Stomach smooth muscle (tissue), 2 donors: ENCODE measurements around the gene ARMH4.
A peak's percentile ranks its signal among the peaks of the same experiment; 100 is the strongest.

Experiments used
- H3K27ac ChIP-seq: one replicate; pipeline ENCODE4 v1.7.0; 2013; ENCODE audit warnings: mild to moderate bottlenecking, low read length, inconsistent platforms
- H3K27me3 ChIP-seq, 2 donors: one replicate each; pipeline ENCODE4 v1.7.0; 2013; ENCODE audit warnings: low read length in 2 of 2; ENCODE audit not compliant: insufficient read depth in 2 of 2, control insufficient read depth in 1 of 2
- H3K36me3 ChIP-seq, 2 donors: one replicate each; pipeline ENCODE4 v1.7.0; 2013; ENCODE audit warnings: low read length in 2 of 2; ENCODE audit not compliant: control insufficient read depth in 2 of 2, insufficient read depth in 2 of 2
- H3K4me1 ChIP-seq: one replicate; pipeline ENCODE4 v1.7.0; 2013; ENCODE audit warnings: low read length; ENCODE audit not compliant: control insufficient read depth, insufficient read depth
- H3K4me3 ChIP-seq, 2 donors: one replicate each; pipeline ENCODE4 v1.7.0; 2013; ENCODE audit warnings: low read length in 2 of 2
- H3K9ac ChIP-seq, 2 donors: one replicate each; pipeline ENCODE4 v1.7.0; 2013; ENCODE audit warnings: low read length in 2 of 2, mild to moderate bottlenecking in 1 of 2
- H3K9me3 ChIP-seq, 2 donors: one replicate each; pipeline ENCODE4 v1.7.0; 2013; ENCODE audit warnings: low read length in 2 of 2; ENCODE audit not compliant: control insufficient read depth in 2 of 2
- donor health status: healthy.
- donor health status: Pancreatic carcinoma.

Gene ARMH4

GRCh38 chr14:58152014-58152857 lies at the start of gene ARMH4:
Gene ARMH4, minus strand, starts transcription at chr14:58152213. Its CDS starts 12,855 bp downstream, at chr14:58139358.
- Histone ChIP-seq H3K27me3 (no peaks in the 10 kb centered on the region), H3K27ac (no peak within 1 kb of the TSS)

GRCh38 chr14:58200846-58201245 lies 48.8 kb upstream of the ARMH4 start:
- H3K4me3 ChIP-seq: peak overlapping the region; percentile 89 to 92
- no peaks in the 10 kb centered on the region for H3K36me3 ChIP-seq
- peak overlapping the region; percentile 97 for H3K9ac ChIP-seq
- no peaks in the 10 kb centered on the region for H3K27me3 ChIP-seq
- peak overlapping the region; percentile 85 for H3K27ac ChIP-seq
- peaks cover 6% of the 10 kb centered on the region for H3K4me1 ChIP-seq
- no peaks in the 10 kb centered on the region for H3K9me3 ChIP-seq

More at GRCh38 chr14:58152014-58152857, at the start of gene ARMH4:
- H3K36me3 ChIP-seq: no peaks in the 10 kb centered on the region
- peak within 1 kb of the TSS; percentile 57 to 66 for H3K9ac ChIP-seq
- H3K4me1 ChIP-seq: peaks cover 17% of the 10 kb centered on the region
- peak within 1 kb of the TSS; percentile 85 to 91 for H3K4me3 ChIP-seq
- H3K9me3 ChIP-seq: no peaks in the 10 kb centered on the region

GRCh38 chr14:58200480-58200841 lies 48.4 kb upstream of the ARMH4 start:
- Histone ChIP-seq H3K4me3 (peak overlapping the region; percentile 89 to 92), H3K9me3 (no peaks in the 10 kb centered on the region), H3K27me3 (no peaks in the 10 kb centered on the region), H3K27ac (peak overlapping the region; percentile 85), H3K36me3 (no peaks in the 10 kb centered on the region), H3K9ac (peak overlapping the region; percentile 97), H3K4me1 (peaks cover 6% of the 10 kb centered on the region)

GRCh38 chr14:58199726-58200479 lies 47.9 kb upstream of the ARMH4 start, which contains the start of gene ACTR10:
Gene ACTR10, plus strand, starts transcription at chr14:58200149. Its CDS starts 69 bp downstream, at chr14:58200218.
- H3K9ac ChIP-seq: peak within 1 kb of the TSS; percentile 97
- no peaks in the 10 kb centered on the region for H3K9me3 ChIP-seq

GRCh38 chr14:58198086-58198485 lies 46.1 kb upstream of the ARMH4 start:
- Histone ChIP-seq H3K9ac (no peak overlapping the region), H3K36me3 (no peaks in the 10 kb centered on the region)

More at GRCh38 chr14:58199726-58200479, 47.9 kb upstream of the ARMH4 start, which contains the start of gene ACTR10:
- peak within 1 kb of the TSS; percentile 89 to 92 for H3K4me3 ChIP-seq
- no peaks in the 10 kb centered on the region for H3K36me3 ChIP-seq
- H3K27me3 ChIP-seq: no peaks in the 10 kb centered on the region
- peak within 1 kb of the TSS; percentile 85 for H3K27ac ChIP-seq
- H3K4me1 ChIP-seq: peaks cover 6% of the 10 kb centered on the region

GRCh38 chr14:58196198-58196597 lies 44.2 kb upstream of the ARMH4 start:
- no peak overlapping the region for H3K9ac ChIP-seq
- H3K36me3 ChIP-seq: no peaks in the 10 kb centered on the region
- H3K4me3 ChIP-seq: no peak overlapping the region
- no peaks in the 10 kb centered on the region for H3K9me3 ChIP-seq
- H3K27me3 ChIP-seq: no peaks in the 10 kb centered on the region
- H3K4me1 ChIP-seq: peaks cover 6% of the 10 kb centered on the region
- H3K27ac ChIP-seq: no peak overlapping the region

More at GRCh38 chr14:58198086-58198485, 46.1 kb upstream of the ARMH4 start:
- peaks cover 6% of the 10 kb centered on the region for H3K4me1 ChIP-seq
- H3K4me3 ChIP-seq: no peak overlapping the region
- H3K27ac ChIP-seq: no peak overlapping the region
- H3K27me3 ChIP-seq: no peaks in the 10 kb centered on the region
- H3K9me3 ChIP-seq: no peaks in the 10 kb centered on the region

GRCh38 chr14:58193542-58193941 lies 41.5 kb upstream of the ARMH4 start:
- no peak overlapping the region for H3K27ac ChIP-seq

GRCh38 chr14:58191763-58192601 lies 40.0 kb upstream of the ARMH4 start:
- no peaks in the 10 kb centered on the region for H3K4me1 ChIP-seq
- no peak overlapping the region for H3K27ac ChIP-seq
- H3K9me3 ChIP-seq: no peaks in the 10 kb centered on the region
- no peaks in the 10 kb centered on the region for H3K36me3 ChIP-seq
- no peak overlapping the region for H3K9ac ChIP-seq
- H3K4me3 ChIP-seq: no peak overlapping the region
- H3K27me3 ChIP-seq: no peaks in the 10 kb centered on the region

More at GRCh38 chr14:58193542-58193941, 41.5 kb upstream of the ARMH4 start:
- no peak overlapping the region for H3K4me3 ChIP-seq
- H3K27me3 ChIP-seq: no peaks in the 10 kb centered on the region
- no peak overlapping the region for H3K9ac ChIP-seq
- no peaks in the 10 kb centered on the region for H3K36me3 ChIP-seq
- H3K4me1 ChIP-seq: no peaks in the 10 kb centered on the region
- no peaks in the 10 kb centered on the region for H3K9me3 ChIP-seq

- no peaks in the 10 kb centered on the region for H3K27me3 ChIP-seq
- no peak overlapping the region for H3K9ac ChIP-seq
- H3K4me3 ChIP-seq: no peak overlapping the region
- H3K4me1 ChIP-seq: no peaks in the 10 kb centered on the region
- no peaks in the 10 kb centered on the region for H3K36me3 ChIP-seq
- no peaks in the 10 kb centered on the region for H3K9me3 ChIP-seq
- H3K27ac ChIP-seq: no peak overlapping the region
Measured at GRCh38 chr14:58189176-58189575, 37.2 kb upstream of the ARMH4 start.

GRCh38 chr14:58177125-58177524 lies 25.1 kb upstream of the ARMH4 start:
- Histone ChIP-seq H3K9ac (no peak overlapping the region), H3K4me1 (no peaks in the 10 kb centered on the region), H3K36me3 (no peaks in the 10 kb centered on the region), H3K27me3 (peaks cover 0 to 3% of the 10 kb centered on the region in 2 donors), H3K27ac (no peak overlapping the region), H3K9me3 (no peaks in the 10 kb centered on the region), H3K4me3 (no peak overlapping the region)
